DMS153 (cell line): Measurements from ENCODE around the gene HOXD10.

Experiments
- DNase-seq: peaks from one replicate; lab custom pipeline; 2025; lab: John Stamatoyannopoulos, UW

HOXD10 gene

GRCh38 chr2:176164611-176165369 lies 48.2 kb downstream of the HOXD10 start:
- DNase-seq: no peak

GRCh38 chr2:176165370-176166050 lies 48.9 kb downstream of the HOXD10 start:
- DNase-seq: no peak

GRCh38 chr2:176166272-176166671 lies 49.7 kb downstream of the HOXD10 start:
- no peak for DNase-seq

GRCh38 chr2:176167398-176167797 lies 50.8 kb downstream of the HOXD10 start:
- DNase-seq: no peak

GRCh38 chr2:176169181-176169580 lies 52.6 kb downstream of the HOXD10 start:
- DNase-seq: no peak
